Nephron (organoid): ENCODE results near the gene CST7.

Source experiments
- H3K27ac Mint-ChIP-seq, 3 experiments: 2 replicates each; pipeline ENCODE4 v1.8.0; 2020; ENCODE audit warnings: mixed read lengths in 3 of 3, mild to moderate bottlenecking in 2 of 3, moderate library complexity in 1 of 3
- H3K27me3 Mint-ChIP-seq: 2 replicates; pipeline ENCODE4 v1.8.0; 2021; ENCODE audit warnings: low read depth, mild to moderate bottlenecking, moderate library complexity, mixed read lengths
- H3K36me3 Mint-ChIP-seq: 2 replicates; pipeline ENCODE4 v1.8.0; 2020; ENCODE audit warnings: low read depth, mixed read lengths
- H3K4me1 Mint-ChIP-seq: 2 replicates; pipeline ENCODE4 v1.8.0; 2020; ENCODE audit warnings: mixed read lengths
- H3K4me3 Mint-ChIP-seq, 3 experiments: 2 replicates each; pipeline ENCODE4 v1.8.0; 2020; ENCODE audit warnings: mild to moderate bottlenecking in 3 of 3, mixed read lengths in 3 of 3, moderate library complexity in 2 of 3
- H3K9me3 Mint-ChIP-seq: 2 replicates; pipeline ENCODE4 v1.8.0; 2020; ENCODE audit warnings: mixed read lengths
- TF ChIP-seq, protein P1 (sequence below), 3 experiments: fragments of 200-600 bp; sonication (generic); IDR thresholded peaks; one replicate each; pipeline ENCODE4 v1.5.0; 2021; ENCODE audit warnings: antibody characterized with exemption in 3 of 3; ENCODE audit not compliant: unreplicated experiment in 3 of 3

The CST7 gene

DNA sequence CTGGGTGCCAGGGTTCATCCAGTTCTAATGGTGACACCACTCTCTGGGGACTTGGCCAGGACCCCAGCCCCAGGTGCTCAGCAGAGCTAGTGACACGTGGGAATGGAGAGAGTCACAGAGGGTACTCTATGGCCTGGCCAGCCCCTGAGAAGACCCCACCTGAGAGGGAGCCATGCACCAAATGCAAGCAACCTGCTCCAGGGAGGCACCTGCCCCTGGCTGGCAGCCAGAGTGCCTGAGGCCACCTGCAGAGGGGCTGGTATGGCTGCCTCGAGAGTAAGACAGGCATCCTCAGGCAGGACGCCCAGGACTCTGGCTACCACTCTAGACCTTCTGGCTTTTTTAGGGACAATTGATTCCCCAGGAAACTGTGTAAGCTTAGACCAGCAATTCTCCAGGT, 38.6 kb upstream of the CST7 start:
- Mint-ChIP-seq H3K27me3 (peaks cover 12% of the 10 kb centered on the region), H3K4me3 (no peak overlapping the region), H3K4me1 (no peaks in the 10 kb centered on the region), H3K36me3 (no peaks in the 10 kb centered on the region), H3K27ac (no peak overlapping the region), H3K9me3 (peaks cover 8% of the 10 kb centered on the region)
- TF ChIP-seq, protein P1, sequence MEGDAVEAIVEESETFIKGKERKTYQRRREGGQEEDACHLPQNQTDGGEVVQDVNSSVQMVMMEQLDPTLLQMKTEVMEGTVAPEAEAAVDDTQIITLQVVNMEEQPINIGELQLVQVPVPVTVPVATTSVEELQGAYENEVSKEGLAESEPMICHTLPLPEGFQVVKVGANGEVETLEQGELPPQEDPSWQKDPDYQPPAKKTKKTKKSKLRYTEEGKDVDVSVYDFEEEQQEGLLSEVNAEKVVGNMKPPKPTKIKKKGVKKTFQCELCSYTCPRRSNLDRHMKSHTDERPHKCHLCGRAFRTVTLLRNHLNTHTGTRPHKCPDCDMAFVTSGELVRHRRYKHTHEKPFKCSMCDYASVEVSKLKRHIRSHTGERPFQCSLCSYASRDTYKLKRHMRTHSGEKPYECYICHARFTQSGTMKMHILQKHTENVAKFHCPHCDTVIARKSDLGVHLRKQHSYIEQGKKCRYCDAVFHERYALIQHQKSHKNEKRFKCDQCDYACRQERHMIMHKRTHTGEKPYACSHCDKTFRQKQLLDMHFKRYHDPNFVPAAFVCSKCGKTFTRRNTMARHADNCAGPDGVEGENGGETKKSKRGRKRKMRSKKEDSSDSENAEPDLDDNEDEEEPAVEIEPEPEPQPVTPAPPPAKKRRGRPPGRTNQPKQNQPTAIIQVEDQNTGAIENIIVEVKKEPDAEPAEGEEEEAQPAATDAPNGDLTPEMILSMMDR (IDR thresholded peaks at IDR 0.05; ENCODE audit: unreplicated experiment in 3 of 3) = no peak

DNA sequence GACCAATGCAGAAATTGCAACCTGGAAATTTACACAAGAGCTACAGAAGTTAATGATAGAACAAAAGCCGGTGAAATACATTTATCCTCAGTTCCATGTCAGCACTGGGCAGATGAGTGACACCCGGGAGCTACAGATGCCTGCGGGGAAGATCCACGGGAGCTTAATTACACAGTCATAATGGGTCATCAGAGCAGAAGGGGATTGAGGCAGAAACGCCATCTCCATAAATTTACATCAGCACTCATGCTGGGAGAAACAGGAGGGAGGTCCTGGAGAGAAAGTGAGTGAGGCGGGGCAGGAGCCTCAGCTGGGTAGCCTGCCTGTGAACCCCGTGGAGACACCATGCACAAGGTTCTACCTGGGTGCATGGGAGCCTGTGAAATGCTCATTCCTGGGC, 37.6 kb upstream of the CST7 start:
- Mint-ChIP-seq H3K36me3 (no peaks in the 10 kb centered on the region), H3K4me3 (no peak overlapping the region), H3K9me3 (peaks cover 8% of the 10 kb centered on the region), H3K27ac (no peak overlapping the region), H3K4me1 (no peaks in the 10 kb centered on the region), H3K27me3 (peaks cover 18% of the 10 kb centered on the region)
- TF ChIP-seq, protein P1 (IDR thresholded peaks at IDR 0.05; ENCODE audit: unreplicated experiment in 3 of 3) = no peak

DNA sequence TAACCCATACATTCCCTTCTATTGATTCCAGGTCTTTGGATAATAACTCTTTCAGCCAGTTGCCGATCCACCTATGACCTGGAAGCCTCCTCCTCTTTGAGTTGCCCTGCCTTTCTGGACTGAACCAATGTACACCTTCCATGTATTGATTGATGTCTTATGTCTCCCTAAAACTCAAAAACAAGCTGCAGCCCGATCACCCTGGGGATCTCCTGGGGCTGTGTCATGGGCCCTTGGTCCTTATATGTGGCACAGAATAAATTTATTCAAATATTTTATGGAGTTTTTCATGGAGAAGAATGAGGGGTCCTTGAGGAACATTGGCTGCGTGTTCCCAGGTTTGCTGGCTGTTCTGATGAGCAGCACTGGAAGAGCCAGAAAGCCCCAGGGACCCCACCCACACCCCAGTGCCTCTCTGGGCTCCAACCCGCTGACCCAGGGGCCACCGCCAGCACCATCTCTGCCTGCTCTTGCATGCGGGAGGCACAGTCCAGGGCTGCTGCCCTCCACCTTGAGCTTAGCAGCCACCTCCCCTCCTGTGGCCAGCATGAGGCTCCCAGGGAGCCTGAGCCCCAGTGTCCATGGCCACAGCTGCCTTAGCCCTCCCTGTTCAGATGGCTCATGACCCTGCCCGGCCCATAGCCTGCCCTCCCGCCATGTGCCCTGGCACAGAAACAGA, 36.5 kb upstream of the CST7 start:
- peaks cover 28% of the 10 kb centered on the region for H3K27me3 Mint-ChIP-seq
- TF ChIP-seq, protein P1 (IDR thresholded peaks at IDR 0.05; ENCODE audit: unreplicated experiment in 3 of 3) = no peak
- no peak overlapping the region for H3K4me3 Mint-ChIP-seq
- no peak overlapping the region for H3K27ac Mint-ChIP-seq
- H3K9me3 Mint-ChIP-seq = peaks cover 3% of the 10 kb centered on the region
- H3K4me1 Mint-ChIP-seq = no peaks in the 10 kb centered on the region
- no peaks in the 10 kb centered on the region for H3K36me3 Mint-ChIP-seq

DNA sequence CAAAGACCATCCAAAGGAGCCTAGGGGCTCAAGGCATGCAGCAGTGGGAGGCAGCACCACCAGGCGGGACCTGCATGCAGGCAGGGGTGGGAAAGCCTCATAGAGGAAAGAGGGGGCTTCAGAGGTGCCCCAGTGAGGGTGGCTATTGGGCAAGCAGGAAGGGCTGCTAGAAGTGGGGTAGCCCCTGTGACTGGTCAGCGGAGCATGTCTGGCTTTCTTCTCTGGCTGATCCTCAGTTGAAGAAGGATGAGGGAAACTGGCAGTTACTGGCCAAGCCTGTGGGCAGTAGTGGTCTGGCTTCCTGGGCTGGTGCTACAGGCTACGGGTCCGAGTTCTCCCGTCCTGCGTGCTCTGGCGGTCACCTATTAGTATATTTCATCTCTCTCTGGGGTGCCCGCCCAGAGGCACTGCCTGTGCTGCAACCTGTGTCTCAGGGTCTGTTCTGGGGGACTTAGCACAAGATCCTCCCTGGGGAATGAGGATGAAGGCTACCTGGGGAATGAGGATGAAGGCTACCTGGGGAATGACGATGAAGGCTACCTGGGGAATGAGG, 35.9 kb upstream of the CST7 start:
- peaks cover 3% of the 10 kb centered on the region for H3K4me1 Mint-ChIP-seq
- no peaks in the 10 kb centered on the region for H3K36me3 Mint-ChIP-seq

DNA sequence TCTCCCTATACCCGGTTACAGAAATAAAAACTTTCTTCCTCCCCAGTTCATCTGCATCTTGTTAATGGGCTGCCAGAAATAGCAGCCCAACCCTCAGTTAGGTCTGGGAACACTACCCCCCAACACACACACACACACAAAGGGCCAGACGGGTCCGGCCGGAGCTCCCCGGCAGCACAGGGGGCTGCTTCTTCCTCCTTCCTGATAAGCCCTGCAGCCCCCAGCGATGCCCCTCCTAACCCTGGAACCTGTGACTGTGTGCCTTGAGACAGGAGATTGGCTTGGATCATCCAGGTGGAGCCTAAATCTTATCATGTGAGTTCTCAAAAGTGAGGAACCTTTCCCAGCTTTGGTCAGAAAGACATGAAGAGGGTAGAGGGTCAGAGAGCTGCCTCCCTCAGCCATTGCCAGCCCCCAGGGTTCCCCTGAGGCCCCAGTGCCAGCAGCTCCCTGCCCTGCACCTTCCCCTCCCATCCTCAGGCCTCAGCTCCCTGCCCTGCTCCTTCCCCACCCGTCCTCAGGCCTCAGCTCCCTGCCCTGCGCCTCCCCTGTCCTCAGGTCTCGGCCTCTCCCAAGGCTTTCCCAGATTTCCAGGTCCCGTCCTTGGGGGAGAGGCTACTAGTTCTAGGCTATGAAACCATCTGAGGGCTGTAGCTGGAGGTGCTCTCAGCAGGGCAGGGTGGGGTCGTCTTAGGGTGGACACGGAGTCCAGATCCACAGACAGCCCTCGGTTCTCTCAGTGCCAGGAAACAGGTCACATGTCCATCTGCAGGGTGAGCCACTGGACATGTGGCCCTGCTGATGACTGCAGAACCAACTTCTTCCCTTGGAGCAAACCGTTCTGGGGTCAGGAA, 34.5 kb upstream of the CST7 start:
- no peak overlapping the region for H3K27ac Mint-ChIP-seq
- no peaks in the 10 kb centered on the region for H3K36me3 Mint-ChIP-seq
- peaks cover 25% of the 10 kb centered on the region for H3K27me3 Mint-ChIP-seq
- peaks cover 17% of the 10 kb centered on the region for H3K4me1 Mint-ChIP-seq
- TF ChIP-seq, protein P1 (IDR thresholded peaks at IDR 0.05; ENCODE audit: unreplicated experiment in 3 of 3) = no peak
- no peak overlapping the region for H3K4me3 Mint-ChIP-seq
- H3K9me3 Mint-ChIP-seq = no peaks in the 10 kb centered on the region

More for the DNA sequence above, 35.9 kb upstream of the CST7 start:
- TF ChIP-seq, protein P1 (IDR thresholded peaks at IDR 0.05; ENCODE audit: unreplicated experiment in 3 of 3) = no peak
- Mint-ChIP-seq H3K4me3 (no peak overlapping the region), H3K9me3 (peaks cover under 1% of the 10 kb centered on the region), H3K27ac (no peak overlapping the region), H3K27me3 (peaks cover 28% of the 10 kb centered on the region)
